H9 (cell line): ENCODE measurements around the gene SUGP1. TPM values are rescaled to one million over a fixed set of nuclear protein-coding genes. Genes with fewer than 3 reads are reported as not detected.

Experiments used
- DNase-seq: peaks from one replicate; pipeline ENCODE4 v3.0.0-alpha.2; 2017
- H2AFZ ChIP-seq: one replicate; pipeline ENCODE4 v1.6.1; 2013; ENCODE audit warnings: mild to moderate bottlenecking, low read length, control low read depth, moderate library complexity
- H2AK5ac ChIP-seq: 2 replicates; pipeline ENCODE4 v1.6.1; 2013; ENCODE audit warnings: low read length, control low read depth, mixed read lengths; ENCODE audit not compliant: insufficient read length
- H2BK120ac ChIP-seq: one replicate; pipeline ENCODE4 v1.6.1; 2013; ENCODE audit warnings: low read depth, mild to moderate bottlenecking, low read length, control low read depth, inconsistent platforms; ENCODE audit not compliant: poor library complexity, severe bottlenecking
- H2BK12ac ChIP-seq: 2 replicates; pipeline ENCODE4 v1.6.1; 2013; ENCODE audit warnings: low read length, control low read depth, mixed read lengths, low read depth; ENCODE audit not compliant: insufficient read length
- H2BK15ac ChIP-seq: 2 replicates; pipeline ENCODE4 v1.6.1; 2013; ENCODE audit warnings: low read depth, low read length, control low read depth
- H2BK20ac ChIP-seq: one replicate; pipeline ENCODE4 v1.6.1; 2013; ENCODE audit warnings: low read depth, mild to moderate bottlenecking, low read length, control low read depth, inconsistent platforms; ENCODE audit not compliant: poor library complexity, severe bottlenecking
- H2BK5ac ChIP-seq: 2 replicates; pipeline ENCODE4 v1.6.1; 2013; ENCODE audit warnings: low read length, control low read depth, mixed read lengths; ENCODE audit not compliant: insufficient read length
- H3K14ac ChIP-seq: 2 replicates; pipeline ENCODE4 v1.6.1; 2013; ENCODE audit warnings: low read length, control low read depth; ENCODE audit not compliant: insufficient read depth
- H3K18ac ChIP-seq: 2 replicates; pipeline ENCODE4 v1.6.1; 2013; ENCODE audit warnings: low read depth, mild to moderate bottlenecking, mixed read lengths, low read length, control low read depth; ENCODE audit not compliant: insufficient read length
- H3K23ac ChIP-seq: 2 replicates; pipeline ENCODE4 v1.6.1; 2013; ENCODE audit warnings: low read length, control low read depth, mixed read lengths, low read depth; ENCODE audit not compliant: insufficient read length
- H3K23me2 ChIP-seq: 2 replicates; pipeline ENCODE4 v1.6.1; 2013; ENCODE audit warnings: low read depth, mild to moderate bottlenecking, mixed read lengths, low read length, control low read depth; ENCODE audit not compliant: insufficient read length, poor library complexity, severe bottlenecking
- H3K27ac ChIP-seq: 2 replicates; pipeline ENCODE4 v1.5.1; 2013; ENCODE audit warnings: low read length, control low read depth, mixed read lengths, low read depth; ENCODE audit not compliant: insufficient read length
- H3K27me3 ChIP-seq: 2 replicates; pipeline ENCODE4 v1.6.1; 2013; ENCODE audit warnings: low read length, control low read depth, inconsistent platforms; ENCODE audit not compliant: insufficient read depth
- H3K4ac ChIP-seq: 2 replicates; pipeline ENCODE4 v1.6.1; 2013; ENCODE audit warnings: low read depth, mild to moderate bottlenecking, control low read depth, inconsistent platforms, low read length, moderate library complexity
- H3K4me1 ChIP-seq: 2 replicates; pipeline ENCODE4 v1.6.1; 2013; ENCODE audit warnings: low read length, control low read depth, inconsistent platforms; ENCODE audit not compliant: insufficient read depth
- H3K4me2 ChIP-seq: 2 replicates; pipeline ENCODE4 v1.6.1; 2013; ENCODE audit warnings: low read length, control low read depth, mixed read lengths; ENCODE audit not compliant: insufficient read length, insufficient read depth
- H3K56ac ChIP-seq: 2 replicates; pipeline ENCODE4 v1.6.1; 2013; ENCODE audit warnings: low read depth, mild to moderate bottlenecking, mixed read lengths, low read length, control low read depth; ENCODE audit not compliant: insufficient read length
- H3K79me1 ChIP-seq: 2 replicates; pipeline ENCODE4 v1.6.1; 2013; ENCODE audit warnings: low read depth, mild to moderate bottlenecking, moderate library complexity, low read length, control low read depth, inconsistent platforms; ENCODE audit not compliant: insufficient read depth, poor library complexity, severe bottlenecking
- H3K79me2 ChIP-seq: 2 replicates; pipeline ENCODE4 v1.6.1; 2013; ENCODE audit warnings: low read length, control low read depth, inconsistent platforms; ENCODE audit not compliant: insufficient read depth
- H3K9ac ChIP-seq: 2 replicates; pipeline ENCODE4 v1.6.1; 2013; ENCODE audit warnings: low read length, control low read depth, mixed read lengths; ENCODE audit not compliant: insufficient read length; ENCODE audit errors: extremely low read depth
- H3K9me3 ChIP-seq: one replicate; pipeline ENCODE4 v1.6.1; 2013; ENCODE audit warnings: low read depth, low read length, inconsistent platforms; ENCODE audit not compliant: control insufficient read depth
- H3T11ph ChIP-seq: one replicate; pipeline ENCODE4 v1.6.1; 2013; ENCODE audit warnings: mild to moderate bottlenecking, low read length, control low read depth, inconsistent platforms
- H4K20me1 ChIP-seq: one replicate; pipeline ENCODE4 v1.6.1; 2013; ENCODE audit not compliant: control insufficient read depth, insufficient read length, insufficient read depth
- H4K5ac ChIP-seq: 2 replicates; pipeline ENCODE4 v1.6.1; 2013; ENCODE audit warnings: low read depth, mild to moderate bottlenecking, mixed read lengths, low read length, control low read depth; ENCODE audit not compliant: insufficient read length
- H4K8ac ChIP-seq: replicated peaks from 2 replicates; pipeline ENCODE4 v1.6.1; 2013; ENCODE audit warnings: low read length, control low read depth, mixed read lengths, low read depth; ENCODE audit not compliant: insufficient read length
- H4K91ac ChIP-seq: 2 replicates; pipeline ENCODE4 v1.6.1; 2013; ENCODE audit warnings: low read depth, mild to moderate bottlenecking, moderate library complexity, mixed read lengths, low read length, control low read depth; ENCODE audit not compliant: insufficient read length
- H3K27ac Mint-ChIP-seq, 3 experiments: 2 replicates in 2 of 3; 3 replicates in 1 of 3; pipeline ENCODE4 v1.8.0; 2020 to 2021; ENCODE audit warnings: mixed read lengths in 3 of 3, mild to moderate bottlenecking in 1 of 3, moderate library complexity in 1 of 3
- H3K27me3 Mint-ChIP-seq: 2 replicates; pipeline ENCODE4 v1.8.0; 2021; ENCODE audit warnings: low read depth, mild to moderate bottlenecking, moderate library complexity, mixed read lengths
- H3K36me3 Mint-ChIP-seq, 3 experiments: 2 replicates in 2 of 3; 3 replicates in 1 of 3; pipeline ENCODE4 v1.8.0; 2020 to 2021; ENCODE audit warnings: low read depth in 3 of 3, mixed read lengths in 3 of 3; ENCODE audit not compliant: insufficient read depth in 1 of 3
- H3K4me1 Mint-ChIP-seq, 2 experiments: 2 replicates each; pipeline ENCODE4 v1.8.0; 2020; ENCODE audit warnings: mixed read lengths in 2 of 2
- H3K4me3 Mint-ChIP-seq, 2 experiments: 2 replicates in 1 of 2; 3 replicates in 1 of 2; pipeline ENCODE4 v1.8.0; 2020 to 2021; ENCODE audit warnings: mild to moderate bottlenecking in 2 of 2, mixed read lengths in 2 of 2, moderate library complexity in 1 of 2
- H3K9me3 Mint-ChIP-seq, 2 experiments: 2 replicates in 1 of 2; 3 replicates in 1 of 2; pipeline ENCODE4 v1.8.0; 2020; ENCODE audit warnings: mild to moderate bottlenecking in 2 of 2, mixed read lengths in 2 of 2, moderate library complexity in 1 of 2
- CTCF ChIP-seq: fragments of 200-600 bp; sonication (generic); conservative IDR thresholded peaks from 3 replicates; pipeline ENCODE4 v1.8.0; 2021; ENCODE audit warnings: antibody characterized with exemption, mild to moderate bottlenecking
- WGBS: extraction: QIAGEN DNeasy Blood & Tissue Kit; methylation state at CpG from one replicate; pipeline ENCODE4 v1.1.7; 2013; ENCODE audit warnings: missing lambda C conversion rate, low lambda C conversion rate, mixed read lengths; ENCODE audit not compliant: insufficient read length; ENCODE audit errors: extremely low coverage; 5-methylcytosine and 5-hydroxymethylcytosine counted together
- total RNA-seq: library from RNA; stranded (reverse); gene quantifications from 2 replicates; pipeline ENCODE4 v1.2.1, GENCODE V29; 2021

SUGP1 gene
- total RNA-seq, 1 experiment from 2014 or later, result 103 TPM

- Histone ChIP-seq H3K18ac (peak overlapping the region; percentile 95), H3K14ac (peak overlapping the region; percentile 98), H3K4ac (no peak overlapping the region), H2BK120ac (no peak overlapping the region), H3K23ac (no peak overlapping the region), H3K27me3 (no peaks in the 10 kb centered on the region), H2BK20ac (no peak overlapping the region), H2BK5ac (no peak overlapping the region), H3K4me2 (peak overlapping the region; percentile 100), H3K9me3 (no peaks in the 10 kb centered on the region), H3K9ac (peak overlapping the region; percentile 98), H2BK12ac (no peak overlapping the region), H3K4me1 (0 out of 2 replicates have a peak, but pooled peaks cover 2% of the 10 kb centered on the region), H4K8ac (peak overlapping the region; percentile 65), H3K79me2 (peaks cover 8% of the 10 kb centered on the region; the same call in 1 of the 2 replicates), H4K20me1 (no peaks in the 10 kb centered on the region), H3K79me1 (peaks cover 3% of the 10 kb centered on the region), H2AFZ (no peak overlapping the region), H4K91ac (peak overlapping the region; percentile 46), H2BK15ac (no peak overlapping the region), H3K56ac (no peak overlapping the region), H2AK5ac (no peak overlapping the region), H4K5ac (peak overlapping the region; percentile 90), H3K23me2 (peaks cover 7% of the 10 kb centered on the region), H3T11ph (no peak overlapping the region), H3K27ac (no peak overlapping the region)
- Mint-ChIP-seq H3K27me3 (no peaks in the 10 kb centered on the region), H3K4me3 (peak overlapping the region; percentile 98), H3K4me1 (peaks cover 15 to 19% of the 10 kb centered on the region in 2 experiments), H3K36me3 (peaks cover 18 to 40% (median 33%) of the 10 kb centered on the region in 3 experiments; a peak in 6 of 7 replicates), H3K27ac (peak overlapping the region; percentile 43 to 83 (median 83); a peak in 4 of 7 replicates), H3K9me3 (no peaks in the 10 kb centered on the region)
- no CpG with 5 or more reads among the region's 34 CpGs for WGBS
- peak; percentile 47 for DNase-seq
- TF ChIP-seq CTCF, result peak; percentile 27; the same call in 2 of the 3 replicates
These were observed 850 bp upstream of the SUGP1 start for GRCh38 chr19:19321141-19321577.
